KMS-11 (cell line): ENCODE data around the gene PCK1.

Experiments used
- H2AFZ ChIP-seq: fragments of 200-600 bp; sonication (generic); 2 replicates; pipeline ENCODE4 v1.6.1; 2016; ENCODE audit warnings: antibody characterized with exemption, mixed run types, low read depth
- H3K27ac ChIP-seq: fragments of 200-600 bp; sonication (generic); 2 replicates; pipeline ENCODE4 v1.6.1; 2016; ENCODE audit warnings: mild to moderate bottlenecking, mixed run types
- H3K27me3 ChIP-seq: fragments of 200-600 bp; sonication (generic); 2 replicates; pipeline ENCODE4 v1.6.1; 2017; ENCODE audit warnings: mild to moderate bottlenecking, low read depth, mixed run types, moderate library complexity; ENCODE audit not compliant: insufficient read depth
- H3K36me3 ChIP-seq: fragments of 200-600 bp; sonication (generic); 2 replicates; pipeline ENCODE4 v1.6.1; 2017; ENCODE audit warnings: mild to moderate bottlenecking, mixed run types; ENCODE audit not compliant: insufficient read depth
- H3K4me1 ChIP-seq: fragments of 200-600 bp; sonication (generic); 2 replicates; pipeline ENCODE4 v1.6.1; 2016; ENCODE audit warnings: mild to moderate bottlenecking, low read depth, mixed run types; ENCODE audit not compliant: poor library complexity, severe bottlenecking
- H3K4me2 ChIP-seq: fragments of 200-600 bp; sonication (generic); 2 replicates; pipeline ENCODE4 v1.7.0; 2016; ENCODE audit warnings: mild to moderate bottlenecking, mixed run types
- H3K4me3 ChIP-seq: fragments of 200-600 bp; sonication (generic); IDR thresholded peaks from 2 replicates; pipeline ENCODE4 v1.6.1; 2017; ENCODE audit warnings: low read depth, low read length, mixed read lengths; ENCODE audit not compliant: insufficient read depth
- H3K79me2 ChIP-seq: fragments of 200-600 bp; sonication (generic); 2 replicates; pipeline ENCODE4 v1.6.1; 2016; ENCODE audit warnings: low read depth, mixed run types; ENCODE audit not compliant: insufficient read depth
- H3K9ac ChIP-seq: fragments of 200-600 bp; sonication (generic); 2 replicates; pipeline ENCODE4 v1.6.1; 2016; ENCODE audit warnings: mild to moderate bottlenecking, mixed run types
- H4K20me1 ChIP-seq: fragments of 200-600 bp; sonication (generic); 2 replicates; pipeline ENCODE4 v1.6.1; 2016; ENCODE audit warnings: mild to moderate bottlenecking, mixed run types; ENCODE audit not compliant: insufficient read depth
- CTCF ChIP-seq: fragments of 200-600 bp; sonication (generic); conservative IDR thresholded peaks from 2 replicates; pipeline ENCODE4 v1.6.1; 2017; ENCODE audit warnings: low read depth, mild to moderate bottlenecking, antibody characterized with exemption, low read length, moderate library complexity, mixed read lengths

The PCK1 gene

GRCh38 chr20:57528148-57528547, 32.8 kb upstream of the PCK1 start:
- Histone ChIP-seq H3K79me2 (no peaks in the 10 kb centered on the region), H3K27ac (no peak overlapping the region), H4K20me1 (no peaks in the 10 kb centered on the region), H3K4me1 (no peaks in the 10 kb centered on the region), H3K4me2 (no peak overlapping the region), H3K27me3 (peaks cover 7% of the 10 kb centered on the region; the same call in 1 of the 2 replicates), H2AFZ (no peak overlapping the region), H3K36me3 (no peaks in the 10 kb centered on the region), H3K9ac (no peak overlapping the region), H3K4me3 (no peak overlapping the region)
- no peak for TF ChIP-seq CTCF

- Histone ChIP-seq H3K79me2 (no peaks in the 10 kb centered on the region), H3K4me3 (no peak overlapping the region), H3K27me3 (peaks cover 12% of the 10 kb centered on the region; the same call in 1 of the 2 replicates), H3K4me2 (no peak overlapping the region), H3K4me1 (no peaks in the 10 kb centered on the region), H4K20me1 (no peaks in the 10 kb centered on the region), H3K27ac (no peak overlapping the region), H3K36me3 (no peaks in the 10 kb centered on the region), H3K9ac (no peak overlapping the region), H2AFZ (no peak overlapping the region)
- no peak for TF ChIP-seq CTCF
Measured at GRCh38 chr20:57529160-57529585, 31.7 kb upstream of the PCK1 start.

- H3K9ac ChIP-seq = no peak overlapping the region
- H3K4me3 ChIP-seq = no peak overlapping the region
- no peak overlapping the region for H2AFZ ChIP-seq
- TF ChIP-seq CTCF = no peak
- H3K36me3 ChIP-seq = no peaks in the 10 kb centered on the region
- peaks cover 14% of the 10 kb centered on the region; the same call in 1 of the 2 replicates for H3K27me3 ChIP-seq
- no peaks in the 10 kb centered on the region for H4K20me1 ChIP-seq
- H3K4me2 ChIP-seq = no peak overlapping the region
- no peaks in the 10 kb centered on the region for H3K4me1 ChIP-seq
- H3K27ac ChIP-seq = no peak overlapping the region
- no peaks in the 10 kb centered on the region for H3K79me2 ChIP-seq
Measured at GRCh38 chr20:57529810-57530209, 31.1 kb upstream of the PCK1 start.

GRCh38 chr20:57530327-57530981, 30.5 kb upstream of the PCK1 start:
- Histone ChIP-seq H3K27me3 (peaks cover 21% of the 10 kb centered on the region; the same call in 1 of the 2 replicates), H4K20me1 (no peaks in the 10 kb centered on the region), H3K4me3 (no peak overlapping the region), H3K36me3 (no peaks in the 10 kb centered on the region), H3K4me1 (no peaks in the 10 kb centered on the region), H3K27ac (no peak overlapping the region), H3K79me2 (no peaks in the 10 kb centered on the region), H3K4me2 (no peak overlapping the region), H2AFZ (no peak overlapping the region), H3K9ac (no peak overlapping the region)
- TF ChIP-seq CTCF = no peak
